ENCODE data around the gene OR2D2.

DNA sequence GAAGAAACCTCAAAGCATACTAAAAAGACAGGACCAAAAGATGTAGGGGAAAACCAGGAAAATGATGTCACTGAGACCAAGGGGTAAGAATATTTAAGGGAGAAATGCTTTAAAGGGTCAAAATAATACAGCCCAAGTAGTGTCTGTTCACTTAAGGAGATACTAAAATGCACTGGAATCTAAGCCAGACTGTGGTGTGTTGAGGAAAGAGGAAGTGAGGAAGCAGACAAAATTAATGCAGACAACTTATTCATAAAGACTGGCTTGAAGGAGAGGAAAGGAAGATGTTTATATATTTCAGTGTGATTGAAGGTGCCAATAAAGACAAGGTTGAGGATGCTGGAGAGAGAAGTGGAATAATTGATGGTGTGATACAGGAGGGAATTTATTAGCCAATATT lies 49.7 kb upstream of the OR2D2 start:
- TF ChIP-seq, protein P1, sequence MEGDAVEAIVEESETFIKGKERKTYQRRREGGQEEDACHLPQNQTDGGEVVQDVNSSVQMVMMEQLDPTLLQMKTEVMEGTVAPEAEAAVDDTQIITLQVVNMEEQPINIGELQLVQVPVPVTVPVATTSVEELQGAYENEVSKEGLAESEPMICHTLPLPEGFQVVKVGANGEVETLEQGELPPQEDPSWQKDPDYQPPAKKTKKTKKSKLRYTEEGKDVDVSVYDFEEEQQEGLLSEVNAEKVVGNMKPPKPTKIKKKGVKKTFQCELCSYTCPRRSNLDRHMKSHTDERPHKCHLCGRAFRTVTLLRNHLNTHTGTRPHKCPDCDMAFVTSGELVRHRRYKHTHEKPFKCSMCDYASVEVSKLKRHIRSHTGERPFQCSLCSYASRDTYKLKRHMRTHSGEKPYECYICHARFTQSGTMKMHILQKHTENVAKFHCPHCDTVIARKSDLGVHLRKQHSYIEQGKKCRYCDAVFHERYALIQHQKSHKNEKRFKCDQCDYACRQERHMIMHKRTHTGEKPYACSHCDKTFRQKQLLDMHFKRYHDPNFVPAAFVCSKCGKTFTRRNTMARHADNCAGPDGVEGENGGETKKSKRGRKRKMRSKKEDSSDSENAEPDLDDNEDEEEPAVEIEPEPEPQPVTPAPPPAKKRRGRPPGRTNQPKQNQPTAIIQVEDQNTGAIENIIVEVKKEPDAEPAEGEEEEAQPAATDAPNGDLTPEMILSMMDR (IDR thresholded peaks at IDR 0.05): no peak
- TF ChIP-seq CHD4 (IDR thresholded peaks at IDR 0.05; ENCODE audit: borderline replicate concordance) (no peak), JUN (IDR thresholded peaks at IDR 0.05) (no peak), POLR2A (IDR thresholded peaks at IDR 0.05; ENCODE audit: low read length) (no peak), RNF2 (IDR thresholded peaks at IDR 0.05; ENCODE audit: borderline replicate concordance, low read depth) (no peak), MAZ (IDR thresholded peaks at IDR 0.05; ENCODE audit: borderline replicate concordance, low read depth, low read length) (no peak), ZFP36 (IDR thresholded peaks at IDR 0.05; ENCODE audit: borderline replicate concordance, partially characterized antibody) (no peak), HOXB5 (CRISPR knock-in tag; IDR thresholded peaks at IDR 0.05) (no peak), RFX5 (IDR thresholded peaks at IDR 0.05) (no peak), MYC (IDR thresholded peaks at IDR 0.05; ENCODE audit: borderline replicate concordance, low read length) (no peak)
- TF ChIP-seq, protein P2, sequence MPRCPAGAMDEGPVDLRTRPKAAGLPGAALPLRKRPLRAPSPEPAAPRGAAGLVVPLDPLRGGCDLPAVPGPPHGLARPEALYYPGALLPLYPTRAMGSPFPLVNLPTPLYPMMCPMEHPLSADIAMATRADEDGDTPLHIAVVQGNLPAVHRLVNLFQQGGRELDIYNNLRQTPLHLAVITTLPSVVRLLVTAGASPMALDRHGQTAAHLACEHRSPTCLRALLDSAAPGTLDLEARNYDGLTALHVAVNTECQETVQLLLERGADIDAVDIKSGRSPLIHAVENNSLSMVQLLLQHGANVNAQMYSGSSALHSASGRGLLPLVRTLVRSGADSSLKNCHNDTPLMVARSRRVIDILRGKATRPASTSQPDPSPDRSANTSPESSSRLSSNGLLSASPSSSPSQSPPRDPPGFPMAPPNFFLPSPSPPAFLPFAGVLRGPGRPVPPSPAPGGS (IDR thresholded peaks at IDR 0.05): no peak
- TF ChIP-seq, protein P3, sequence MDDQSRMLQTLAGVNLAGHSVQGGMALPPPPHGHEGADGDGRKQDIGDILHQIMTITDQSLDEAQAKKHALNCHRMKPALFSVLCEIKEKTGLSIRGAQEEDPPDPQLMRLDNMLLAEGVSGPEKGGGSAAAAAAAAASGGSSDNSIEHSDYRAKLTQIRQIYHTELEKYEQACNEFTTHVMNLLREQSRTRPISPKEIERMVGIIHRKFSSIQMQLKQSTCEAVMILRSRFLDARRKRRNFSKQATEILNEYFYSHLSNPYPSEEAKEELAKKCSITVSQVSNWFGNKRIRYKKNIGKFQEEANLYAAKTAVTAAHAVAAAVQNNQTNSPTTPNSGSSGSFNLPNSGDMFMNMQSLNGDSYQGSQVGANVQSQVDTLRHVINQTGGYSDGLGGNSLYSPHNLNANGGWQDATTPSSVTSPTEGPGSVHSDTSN (IDR thresholded peaks at IDR 0.05): no peak
